ENCODE results near the gene C11orf97. TPM values are rescaled to one million over a fixed set of nuclear protein-coding genes. Genes with fewer than 3 reads are reported as not detected.
"Not testable (repeated sequence)": the region's sequence is repeated elsewhere in the genome, so short reads cannot be mapped to it uniquely, and the experiment has no call there.

The C11orf97 gene
- total RNA-seq, 1 experiment from 2014 or later, result not detected

DNA sequence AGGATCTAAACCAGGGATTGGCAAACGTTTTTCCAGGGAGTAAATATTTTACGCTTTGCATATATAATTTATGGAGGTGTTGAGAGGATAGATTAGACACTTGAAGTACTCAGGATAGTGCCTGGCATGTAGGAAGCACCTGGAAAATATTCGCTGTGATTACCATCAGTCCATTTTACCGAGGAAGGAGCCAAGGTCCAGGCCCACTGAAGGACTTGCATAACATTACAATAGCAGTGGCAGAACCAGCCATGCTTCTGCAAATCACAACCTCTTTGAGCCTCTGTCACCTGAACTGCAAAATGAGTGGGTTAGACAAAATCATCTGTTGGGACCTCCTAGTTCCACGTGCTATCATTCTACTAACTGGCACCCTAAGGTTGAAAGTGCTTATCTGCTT lies 36.9 kb downstream of the C11orf97 start:
- H3K27me3 ChIP-seq (replicated peaks; ENCODE audit: insufficient read depth, low read depth, low read length, poor library complexity), result no peaks in the 10 kb centered on the region
- peaks cover 26% of the 10 kb centered on the region for H3K4me1 ChIP-seq (ENCODE audit: insufficient read depth, low read length, poor library complexity, severe bottlenecking)
- BruUV-seq (replicated peaks), result no TSS peak
- TF ChIP-seq, protein P1, sequence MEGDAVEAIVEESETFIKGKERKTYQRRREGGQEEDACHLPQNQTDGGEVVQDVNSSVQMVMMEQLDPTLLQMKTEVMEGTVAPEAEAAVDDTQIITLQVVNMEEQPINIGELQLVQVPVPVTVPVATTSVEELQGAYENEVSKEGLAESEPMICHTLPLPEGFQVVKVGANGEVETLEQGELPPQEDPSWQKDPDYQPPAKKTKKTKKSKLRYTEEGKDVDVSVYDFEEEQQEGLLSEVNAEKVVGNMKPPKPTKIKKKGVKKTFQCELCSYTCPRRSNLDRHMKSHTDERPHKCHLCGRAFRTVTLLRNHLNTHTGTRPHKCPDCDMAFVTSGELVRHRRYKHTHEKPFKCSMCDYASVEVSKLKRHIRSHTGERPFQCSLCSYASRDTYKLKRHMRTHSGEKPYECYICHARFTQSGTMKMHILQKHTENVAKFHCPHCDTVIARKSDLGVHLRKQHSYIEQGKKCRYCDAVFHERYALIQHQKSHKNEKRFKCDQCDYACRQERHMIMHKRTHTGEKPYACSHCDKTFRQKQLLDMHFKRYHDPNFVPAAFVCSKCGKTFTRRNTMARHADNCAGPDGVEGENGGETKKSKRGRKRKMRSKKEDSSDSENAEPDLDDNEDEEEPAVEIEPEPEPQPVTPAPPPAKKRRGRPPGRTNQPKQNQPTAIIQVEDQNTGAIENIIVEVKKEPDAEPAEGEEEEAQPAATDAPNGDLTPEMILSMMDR (conservative IDR thresholded peaks at IDR 0.05; ENCODE audit: low read depth, low read length), result no peak
- ChIA-PET POLR2A (ENCODE audit: low non-redundant PET) (no interaction called here), CTCF (no interaction called here)
- H3K4me3 ChIP-seq (ENCODE audit: low read depth, low read length, poor library complexity, severe bottlenecking), result no peak overlapping the region
- intact Hi-C loops (cut with micrococcal nuclease; ENCODE audit: unreplicated experiment), result no loop called here
- no peak overlapping the region for H3K27ac ChIP-seq (ENCODE audit: low read depth, low read length, poor library complexity, severe bottlenecking)
- H3K36me3 ChIP-seq (ENCODE audit: insufficient read depth, low read length, poor library complexity, severe bottlenecking), result peaks cover 7% of the 10 kb centered on the region
- H3K9me3 ChIP-seq (ENCODE audit: low read depth, low read length, poor library complexity, severe bottlenecking), result no peaks in the 10 kb centered on the region
- DNase-seq (ENCODE audit: low spot score), result no peak

DNA sequence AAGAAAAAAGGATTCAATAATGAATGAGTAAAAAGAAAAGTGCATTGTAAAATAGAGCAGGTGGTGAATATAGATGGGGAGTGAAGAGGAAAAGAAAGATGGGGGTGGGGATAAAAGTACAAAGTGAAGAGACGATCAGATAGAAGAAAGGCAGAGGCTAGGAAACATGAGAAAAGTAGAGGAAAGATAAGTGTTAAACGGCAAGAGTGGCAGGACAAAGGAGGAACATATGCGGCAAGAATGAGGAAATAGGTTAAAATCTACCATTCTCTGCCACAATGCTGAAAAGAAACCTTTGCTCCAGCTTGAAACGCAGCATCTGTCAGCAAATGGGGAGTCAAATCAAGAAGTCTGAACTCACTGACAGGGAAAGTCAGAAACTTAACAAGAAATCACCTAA lies 38.3 kb downstream of the C11orf97 start:
- no peak for TF ChIP-seq EZH2 (IDR thresholded peaks at IDR 0.05; ENCODE audit: borderline replicate concordance, low read depth, low read length, poor library complexity, severe bottlenecking)
- TF ChIP-seq, protein P1 (conservative IDR thresholded peaks at IDR 0.05; ENCODE audit: low read depth, low read length), result no peak
- peaks cover 2% of the 10 kb centered on the region for H3K36me3 ChIP-seq (ENCODE audit: insufficient read depth, low read length, poor library complexity, severe bottlenecking)
- no peaks in the 10 kb centered on the region for H3K9me3 ChIP-seq (ENCODE audit: low read depth, low read length, poor library complexity, severe bottlenecking)
- BruUV-seq (replicated peaks), result no TSS peak
- H3K4me1 ChIP-seq (ENCODE audit: insufficient read depth, low read length, poor library complexity, severe bottlenecking), result peaks cover 22% of the 10 kb centered on the region
- intact Hi-C loops (cut with micrococcal nuclease; ENCODE audit: unreplicated experiment), result no loop called here
- POLR2A ChIA-PET (ENCODE audit: low non-redundant PET), result no interaction called here
- no peak overlapping the region for H3K4me3 ChIP-seq (ENCODE audit: low read depth, low read length, poor library complexity, severe bottlenecking)
- CTCF ChIA-PET, result no interaction called here
- H3K27me3 ChIP-seq (replicated peaks; ENCODE audit: insufficient read depth, low read depth, low read length, poor library complexity), result no peaks in the 10 kb centered on the region
- H3K27ac ChIP-seq (ENCODE audit: low read depth, low read length, poor library complexity, severe bottlenecking), result no peak overlapping the region
- DNase-seq (ENCODE audit: low spot score), result no peak

DNA sequence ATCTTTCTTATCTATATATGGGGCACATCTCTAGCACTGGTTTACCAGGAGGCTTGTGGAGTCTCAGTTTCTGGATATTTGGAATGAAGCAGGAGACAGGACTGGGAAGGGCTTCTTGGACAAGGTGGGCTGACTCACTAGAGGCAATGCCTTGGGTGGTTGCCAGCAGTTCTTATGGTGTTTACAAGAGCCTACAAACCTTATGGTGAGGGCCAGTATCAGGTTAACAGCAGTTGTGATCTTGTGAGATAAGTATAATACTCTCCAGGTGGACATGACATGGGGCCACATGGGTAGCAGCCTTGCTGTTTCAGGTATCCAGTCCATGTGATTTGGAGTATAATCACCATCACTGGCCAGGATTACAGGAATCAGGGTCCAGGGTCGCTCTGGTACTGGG lies 41.7 kb downstream of the C11orf97 start:
- intact Hi-C loops (cut with micrococcal nuclease; ENCODE audit: unreplicated experiment), result no loop called here

DNA sequence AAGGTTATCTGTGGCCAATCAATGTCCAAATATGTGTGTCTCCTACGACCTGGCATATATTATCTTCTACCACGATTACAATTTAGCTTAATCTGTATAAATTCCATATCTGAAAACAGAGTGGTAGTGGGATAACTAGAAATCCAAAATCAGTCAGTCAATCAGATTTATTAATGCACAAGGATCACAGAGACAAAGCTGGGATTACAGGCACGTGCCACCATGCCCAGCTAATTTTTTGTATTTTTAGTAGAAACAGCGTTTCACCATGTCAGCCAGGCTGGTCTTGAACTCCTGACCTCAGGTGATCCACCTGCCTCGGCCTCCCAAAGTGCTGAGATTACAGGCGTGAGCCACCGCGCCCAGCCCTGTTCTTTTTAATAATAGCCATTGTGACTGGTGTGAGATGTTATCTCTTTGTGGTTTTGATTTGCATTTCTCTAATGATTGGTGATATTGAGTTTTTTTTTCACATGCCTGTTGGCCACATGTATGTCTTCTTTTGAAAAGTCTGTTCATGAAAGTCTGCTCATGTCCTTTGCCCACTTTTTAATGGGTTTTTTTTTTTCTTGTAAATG lies 43.6 kb downstream of the C11orf97 start:
- H3K27me3 ChIP-seq (replicated peaks; ENCODE audit: insufficient read depth, low read depth, low read length, poor library complexity); BruUV-seq (replicated peaks); H3K36me3 ChIP-seq (ENCODE audit: insufficient read depth, low read length, poor library complexity, severe bottlenecking); POLR2A ChIA-PET (ENCODE audit: low non-redundant PET); H3K27ac ChIP-seq (ENCODE audit: low read depth, low read length, poor library complexity, severe bottlenecking); H3K4me3 ChIP-seq (ENCODE audit: low read depth, low read length, poor library complexity, severe bottlenecking); CTCF ChIA-PET; intact Hi-C loops (cut with micrococcal nuclease; ENCODE audit: unreplicated experiment); H3K4me1 ChIP-seq (ENCODE audit: insufficient read depth, low read length, poor library complexity, severe bottlenecking); DNase-seq (ENCODE audit: low spot score); H3K9me3 ChIP-seq (ENCODE audit: low read depth, low read length, poor library complexity, severe bottlenecking): not testable (repeated sequence)

More for the DNA sequence above, 41.7 kb downstream of the C11orf97 start:
- Histone ChIP-seq H3K4me3 (ENCODE audit: low read depth, low read length, poor library complexity, severe bottlenecking) (no peak overlapping the region), H3K27ac (ENCODE audit: low read depth, low read length, poor library complexity, severe bottlenecking) (no peak overlapping the region), H3K4me1 (ENCODE audit: insufficient read depth, low read length, poor library complexity, severe bottlenecking) (peaks cover 4% of the 10 kb centered on the region), H3K36me3 (ENCODE audit: insufficient read depth, low read length, poor library complexity, severe bottlenecking) (no peaks in the 10 kb centered on the region), H3K9me3 (ENCODE audit: low read depth, low read length, poor library complexity, severe bottlenecking) (no peaks in the 10 kb centered on the region), H3K27me3 (replicated peaks; ENCODE audit: insufficient read depth, low read depth, low read length, poor library complexity) (no peaks in the 10 kb centered on the region)
- BruUV-seq (replicated peaks), result no TSS peak
- TF ChIP-seq EZH2 (IDR thresholded peaks at IDR 0.05; ENCODE audit: borderline replicate concordance, low read depth, low read length, poor library complexity, severe bottlenecking), result no peak
- TF ChIP-seq, protein P1 (conservative IDR thresholded peaks at IDR 0.05; ENCODE audit: low read depth, low read length), result no peak
- POLR2A ChIA-PET (ENCODE audit: low non-redundant PET), result interaction anchor here (0.6 kb wide), 1 partner anchor 375 kb away, joined by 3 read pairs; no protein-coding TSS in a partner anchor
- no peak for DNase-seq (ENCODE audit: low spot score)
- CTCF ChIA-PET, result no interaction called here

Data from A673 (cell line).